ENCODE measurements around the gene NUP85. TPM values are rescaled to one million over a fixed set of nuclear protein-coding genes. Genes with fewer than 3 reads are reported as not detected.

The NUP85 gene
- total and polyA plus RNA-seq, 2 of the 4 experiments (the other 2 are of a cell fraction), result 29.4 to 54.4 TPM

DNA sequence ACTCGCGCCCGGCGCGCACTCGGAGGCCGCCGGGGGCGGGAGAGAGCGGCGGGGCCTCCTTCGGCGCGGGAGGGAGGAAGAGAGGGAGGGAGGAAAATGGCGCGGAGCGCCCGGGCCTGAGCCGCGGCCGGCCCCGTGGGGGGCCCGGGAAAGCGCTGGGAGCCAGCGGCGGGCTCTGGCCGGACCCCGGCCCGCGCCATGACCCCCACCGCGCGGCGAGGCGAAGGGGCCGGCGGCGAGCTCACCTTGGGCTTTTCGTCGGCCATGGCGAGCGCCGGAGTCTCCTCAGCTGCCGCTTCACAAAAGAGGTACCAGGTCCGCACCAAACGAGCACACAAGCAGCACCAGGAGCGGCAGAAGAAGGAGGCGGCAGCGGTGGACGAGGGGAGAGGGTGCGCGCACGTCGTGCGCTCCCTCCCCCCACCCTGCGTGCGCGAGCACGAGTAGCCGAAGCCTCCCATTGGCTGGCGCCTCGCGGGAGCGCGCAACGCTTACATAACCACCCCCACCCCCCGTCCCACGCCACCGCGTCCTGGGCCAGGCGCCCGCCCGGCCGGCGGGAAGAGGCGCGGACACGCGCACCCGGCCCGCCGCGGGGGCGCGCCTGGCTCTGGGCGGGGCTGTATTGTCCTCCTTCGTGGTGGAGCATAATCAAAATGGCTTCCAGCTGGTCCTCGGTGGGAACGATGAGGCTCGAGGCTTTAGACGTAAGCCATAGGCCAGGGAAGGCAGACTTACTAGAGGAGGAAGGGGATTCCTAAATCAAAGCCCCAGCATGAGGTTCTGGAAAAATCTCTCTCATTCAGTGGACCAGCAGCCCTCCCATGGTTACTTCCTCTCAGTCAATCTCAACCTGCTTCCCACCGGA is 22.7 kb upstream of the NUP85 start, which contains the start of gene SUMO2 (continued):
- TF ChIP-seq BHLHE40 (IDR thresholded peaks at IDR 0.05; ENCODE audit: low read depth, low read length) (no peak), RAD21 (IDR thresholded peaks at IDR 0.05; ENCODE audit: low read length) (no peak)

DNA sequence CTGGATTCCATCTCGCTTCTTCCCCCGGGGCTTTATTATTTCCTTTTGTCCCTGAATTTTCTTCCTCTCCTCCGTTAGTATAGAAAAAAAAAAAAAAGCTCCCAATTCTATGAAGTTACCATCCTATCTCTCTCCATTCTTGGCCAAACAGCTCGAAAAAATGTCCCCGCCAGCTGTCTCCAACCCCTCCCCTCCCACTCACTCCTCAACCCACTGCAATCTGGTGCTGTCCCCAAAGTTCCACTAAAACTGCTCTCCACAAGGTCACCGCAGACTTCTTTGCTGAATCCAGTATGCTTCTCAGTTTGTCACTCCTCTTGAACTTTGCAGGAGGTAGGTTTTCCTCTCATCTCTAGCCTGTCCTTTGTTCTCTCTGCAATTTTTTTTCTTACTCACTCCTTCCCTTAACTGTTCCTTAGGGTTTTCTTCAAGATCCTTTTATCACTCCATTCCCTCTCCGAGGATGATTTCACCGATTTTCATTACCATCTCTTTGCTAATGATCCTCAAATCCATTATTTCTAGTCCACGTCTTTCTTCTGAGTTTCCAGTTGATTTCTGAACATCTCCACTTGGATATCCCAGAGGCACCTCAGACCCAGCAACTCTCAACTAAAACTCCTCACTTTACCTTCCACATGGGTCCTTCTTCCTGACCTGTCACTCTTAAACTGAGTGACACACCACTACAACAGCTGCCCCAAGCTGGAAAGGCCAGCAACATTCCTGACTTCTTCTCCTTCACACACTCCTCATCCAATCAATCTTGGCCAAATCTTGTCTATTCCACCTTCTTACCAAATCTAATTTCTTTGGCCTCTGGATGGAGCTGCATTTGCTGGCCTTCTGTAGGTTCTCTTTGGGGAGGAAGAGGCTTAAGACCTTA is 21.2 kb upstream of the NUP85 start:
- no peak overlapping the region for H3K4me2 ChIP-seq (ENCODE audit: low read depth, low read length)
- CTCF ChIA-PET, result no interaction called here
- no peak for TF ChIP-seq MXI1 (IDR thresholded peaks at IDR 0.05; ENCODE audit: borderline replicate concordance, low read depth, low read length)
- TF ChIP-seq POLR2A (IDR thresholded peaks at IDR 0.05; ENCODE audit: low read depth, low read length), result no peak
- TF ChIP-seq NFE2L2 (IDR thresholded peaks at IDR 0.05; ENCODE audit: low read depth, low read length), result no peak
- TF ChIP-seq, protein P1, sequence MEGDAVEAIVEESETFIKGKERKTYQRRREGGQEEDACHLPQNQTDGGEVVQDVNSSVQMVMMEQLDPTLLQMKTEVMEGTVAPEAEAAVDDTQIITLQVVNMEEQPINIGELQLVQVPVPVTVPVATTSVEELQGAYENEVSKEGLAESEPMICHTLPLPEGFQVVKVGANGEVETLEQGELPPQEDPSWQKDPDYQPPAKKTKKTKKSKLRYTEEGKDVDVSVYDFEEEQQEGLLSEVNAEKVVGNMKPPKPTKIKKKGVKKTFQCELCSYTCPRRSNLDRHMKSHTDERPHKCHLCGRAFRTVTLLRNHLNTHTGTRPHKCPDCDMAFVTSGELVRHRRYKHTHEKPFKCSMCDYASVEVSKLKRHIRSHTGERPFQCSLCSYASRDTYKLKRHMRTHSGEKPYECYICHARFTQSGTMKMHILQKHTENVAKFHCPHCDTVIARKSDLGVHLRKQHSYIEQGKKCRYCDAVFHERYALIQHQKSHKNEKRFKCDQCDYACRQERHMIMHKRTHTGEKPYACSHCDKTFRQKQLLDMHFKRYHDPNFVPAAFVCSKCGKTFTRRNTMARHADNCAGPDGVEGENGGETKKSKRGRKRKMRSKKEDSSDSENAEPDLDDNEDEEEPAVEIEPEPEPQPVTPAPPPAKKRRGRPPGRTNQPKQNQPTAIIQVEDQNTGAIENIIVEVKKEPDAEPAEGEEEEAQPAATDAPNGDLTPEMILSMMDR (conservative IDR thresholded peaks at IDR 0.05; ENCODE audit: low read depth, low read length), result no peak
- TF ChIP-seq, protein P2, sequence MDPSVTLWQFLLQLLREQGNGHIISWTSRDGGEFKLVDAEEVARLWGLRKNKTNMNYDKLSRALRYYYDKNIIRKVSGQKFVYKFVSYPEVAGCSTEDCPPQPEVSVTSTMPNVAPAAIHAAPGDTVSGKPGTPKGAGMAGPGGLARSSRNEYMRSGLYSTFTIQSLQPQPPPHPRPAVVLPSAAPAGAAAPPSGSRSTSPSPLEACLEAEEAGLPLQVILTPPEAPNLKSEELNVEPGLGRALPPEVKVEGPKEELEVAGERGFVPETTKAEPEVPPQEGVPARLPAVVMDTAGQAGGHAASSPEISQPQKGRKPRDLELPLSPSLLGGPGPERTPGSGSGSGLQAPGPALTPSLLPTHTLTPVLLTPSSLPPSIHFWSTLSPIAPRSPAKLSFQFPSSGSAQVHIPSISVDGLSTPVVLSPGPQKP (IDR thresholded peaks at IDR 0.05; ENCODE audit: borderline replicate concordance, low read depth, low read length), result no peak
- TF ChIP-seq MAZ (IDR thresholded peaks at IDR 0.05; ENCODE audit: borderline replicate concordance, low read depth, low read length), result no peak
- no peak for TF ChIP-seq CEBPB (IDR thresholded peaks at IDR 0.05; ENCODE audit: low read depth, low read length)

More for the DNA sequence above, 21.2 kb upstream of the NUP85 start:
- peak overlapping the region; percentile 15 for H2AK9ac ChIP-seq (replicated peaks; ENCODE audit: low read depth, low read length, poor library complexity)
- no peak overlapping the region for H2BK120ac ChIP-seq (ENCODE audit: low read depth, low read length)
- no peak overlapping the region for H3K18ac ChIP-seq (ENCODE audit: low read depth, low read length)
- peaks cover 6% of the 10 kb centered on the region; the same call in 1 of the 2 replicates for H3K9me1 ChIP-seq (ENCODE audit: insufficient read depth, low read length)
- no peak overlapping the region for H3K23ac ChIP-seq (ENCODE audit: low read depth, low read length)
- H3K4me1 ChIP-seq (ENCODE audit: control insufficient read depth, insufficient read depth, low read length), result no peaks in the 10 kb centered on the region; the same call in 1 of the 2 replicates
- no peaks in the 10 kb centered on the region for H3K9me3 ChIP-seq (ENCODE audit: control insufficient read depth, insufficient read depth, low read length)
- in situ Hi-C loops (cut with MboI; ENCODE audit: low sequenced_read_pairs), result no loop called here
- H4K91ac ChIP-seq (ENCODE audit: insufficient read depth, low read depth, low read length), result no peak overlapping the region
- H3K27me3 ChIP-seq (ENCODE audit: control insufficient read depth, insufficient read depth, low read length), result no peaks in the 10 kb centered on the region
- peak overlapping the region; percentile 32; the same call in 1 of the 2 replicates for H4K5ac ChIP-seq (ENCODE audit: low read depth, low read length)
- no peak overlapping the region for H2BK5ac ChIP-seq (ENCODE audit: low read depth, low read length, poor library complexity, severe bottlenecking)
- H4K20me1 ChIP-seq (ENCODE audit: insufficient read depth, low read length), result peaks cover 30% of the 10 kb centered on the region
- no peak overlapping the region for H2BK20ac ChIP-seq (ENCODE audit: low read depth, low read length)
- peaks cover 3 to 19% of the 10 kb centered on the region in 2 experiments; a peak in 3 of 4 replicates for H3K79me1 ChIP-seq (ENCODE audit: low read depth in 1 of 2, low read length in 2 of 2)
- H3K9ac ChIP-seq (ENCODE audit: low read depth, low read length), result no peak overlapping the region
- peaks cover 7% of the 10 kb centered on the region for H3K36me3 ChIP-seq (ENCODE audit: control insufficient read depth, insufficient read depth, low read length)
- H3K56ac ChIP-seq (ENCODE audit: extremely low read depth, insufficient read depth, low read length), result no peak overlapping the region
- peak overlapping the region; percentile 95 to 100; a peak in 3 of 4 replicates for H4K8ac ChIP-seq (ENCODE audit: low read depth in 2 of 2, low read length in 2 of 2)
- H2AFZ ChIP-seq (replicated peaks; ENCODE audit: low read length, poor library complexity), result no peak overlapping the region
- dilution Hi-C loops (cut with HindIII; ENCODE audit: low sequenced_read_pairs, unreplicated experiment), result no loop called here
- intact Hi-C loops (cut with micrococcal nuclease), result no loop called here
- H3K4me3 ChIP-seq (ENCODE audit: insufficient read depth, low read depth, low read length), result no peak overlapping the region
- ATAC-seq (ENCODE audit: low read depth) (no peak), DNase-seq (no peak)
- no peak overlapping the region for H3K4ac ChIP-seq (ENCODE audit: low read depth, low read length)
- BruUV-seq (replicated peaks), result no TSS peak
- H3K14ac ChIP-seq (replicated peaks; ENCODE audit: low read depth, low read length), result no peak overlapping the region
- no peak overlapping the region for H3K27ac ChIP-seq (ENCODE audit: insufficient read depth, low read length)
- peak overlapping the region; percentile 90 for H2AK5ac ChIP-seq (ENCODE audit: low read depth, low read length)
- H2BK15ac ChIP-seq (ENCODE audit: low read depth, low read length), result no peak overlapping the region
- POLR2A ChIA-PET (ENCODE audit: unreplicated experiment), result interaction anchor here (0.5 to 0.6 kb wide), 3 partner anchors 18 to 127 kb away, joined by 3 to 6 read pairs (median 5); no protein-coding TSS in a partner anchor
- WGBS, 2 experiments (ENCODE audit: extremely low coverage in 2 of 2, insufficient read length in 1 of 2), result 97% methylated on average over 6 of the region's 9 CpGs; no CpG with 5 or more reads in 1 of the 2 experiments
